HEK293 (cell line): Measurements from ENCODE around the gene PIP4K2A.

Experiments used
- RBAK ChIP-seq: fragments of 450-650 bp; formaldehyde crosslinking; IDR thresholded peaks from 2 replicates; pipeline ENCODE4 v1.5.1; 2016; ENCODE audit warnings: missing biosample characterization, missing genetic modification characterization
- ZNF555 ChIP-seq: fragments of 450-650 bp; formaldehyde crosslinking; conservative IDR thresholded peaks from 2 replicates; pipeline ENCODE4 v1.5.1; 2017; ENCODE audit warnings: missing biosample characterization, mild to moderate bottlenecking, missing genetic modification characterization, inconsistent platforms
- ZNF600 ChIP-seq: fragments of 450-650 bp; formaldehyde crosslinking; IDR thresholded peaks from 2 replicates; pipeline ENCODE4 v1.5.1; 2016; ENCODE audit warnings: missing biosample characterization, missing genetic modification characterization
- ZNF747 ChIP-seq: fragments of 450-650 bp; formaldehyde crosslinking; IDR thresholded peaks from 2 replicates; pipeline ENCODE4 v1.5.1; 2016; ENCODE audit warnings: missing biosample characterization, missing genetic modification characterization
- TF ChIP-seq, protein P1 (sequence below): fragments of 450-650 bp; formaldehyde crosslinking; IDR thresholded peaks from 2 replicates; pipeline ENCODE4 v1.5.1; 2016; ENCODE audit warnings: missing biosample characterization, missing genetic modification characterization
- TF ChIP-seq, protein P2 (sequence below): fragments of 450-650 bp; formaldehyde crosslinking; IDR thresholded peaks from 2 replicates; pipeline ENCODE4 v1.5.1; 2017; ENCODE audit warnings: missing biosample characterization, missing genetic modification characterization

DNA sequence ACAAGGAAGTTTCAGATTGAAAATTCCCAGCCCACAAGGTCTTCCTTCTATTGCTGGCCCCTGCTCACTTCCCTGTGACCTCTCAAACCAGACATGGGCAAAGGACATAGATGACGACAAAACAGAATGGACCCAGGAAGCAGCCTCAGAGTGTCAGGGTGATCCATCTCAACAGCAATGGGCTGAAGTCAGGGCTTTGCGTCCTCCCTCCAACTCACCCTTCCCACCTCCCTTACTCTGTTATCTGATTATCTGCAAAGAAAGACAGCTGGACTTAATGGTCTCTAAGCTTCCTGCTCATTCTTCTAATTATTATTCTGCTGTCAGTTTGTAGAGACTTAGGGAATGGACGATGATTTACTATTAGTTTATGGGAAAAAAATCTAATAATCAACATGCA is 115.9 kb downstream of the PIP4K2A start:
- TF ChIP-seq ZNF555 (tag by site-specific recombination): no peak
- no peak for TF ChIP-seq ZNF747 (tag by site-specific recombination)
- TF ChIP-seq ZNF600 (tag by site-specific recombination): no peak
- TF ChIP-seq, protein P1, sequence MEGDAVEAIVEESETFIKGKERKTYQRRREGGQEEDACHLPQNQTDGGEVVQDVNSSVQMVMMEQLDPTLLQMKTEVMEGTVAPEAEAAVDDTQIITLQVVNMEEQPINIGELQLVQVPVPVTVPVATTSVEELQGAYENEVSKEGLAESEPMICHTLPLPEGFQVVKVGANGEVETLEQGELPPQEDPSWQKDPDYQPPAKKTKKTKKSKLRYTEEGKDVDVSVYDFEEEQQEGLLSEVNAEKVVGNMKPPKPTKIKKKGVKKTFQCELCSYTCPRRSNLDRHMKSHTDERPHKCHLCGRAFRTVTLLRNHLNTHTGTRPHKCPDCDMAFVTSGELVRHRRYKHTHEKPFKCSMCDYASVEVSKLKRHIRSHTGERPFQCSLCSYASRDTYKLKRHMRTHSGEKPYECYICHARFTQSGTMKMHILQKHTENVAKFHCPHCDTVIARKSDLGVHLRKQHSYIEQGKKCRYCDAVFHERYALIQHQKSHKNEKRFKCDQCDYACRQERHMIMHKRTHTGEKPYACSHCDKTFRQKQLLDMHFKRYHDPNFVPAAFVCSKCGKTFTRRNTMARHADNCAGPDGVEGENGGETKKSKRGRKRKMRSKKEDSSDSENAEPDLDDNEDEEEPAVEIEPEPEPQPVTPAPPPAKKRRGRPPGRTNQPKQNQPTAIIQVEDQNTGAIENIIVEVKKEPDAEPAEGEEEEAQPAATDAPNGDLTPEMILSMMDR (tag by site-specific recombination): no peak
- no peak for TF ChIP-seq RBAK (tag by site-specific recombination)
- TF ChIP-seq, protein P2, sequence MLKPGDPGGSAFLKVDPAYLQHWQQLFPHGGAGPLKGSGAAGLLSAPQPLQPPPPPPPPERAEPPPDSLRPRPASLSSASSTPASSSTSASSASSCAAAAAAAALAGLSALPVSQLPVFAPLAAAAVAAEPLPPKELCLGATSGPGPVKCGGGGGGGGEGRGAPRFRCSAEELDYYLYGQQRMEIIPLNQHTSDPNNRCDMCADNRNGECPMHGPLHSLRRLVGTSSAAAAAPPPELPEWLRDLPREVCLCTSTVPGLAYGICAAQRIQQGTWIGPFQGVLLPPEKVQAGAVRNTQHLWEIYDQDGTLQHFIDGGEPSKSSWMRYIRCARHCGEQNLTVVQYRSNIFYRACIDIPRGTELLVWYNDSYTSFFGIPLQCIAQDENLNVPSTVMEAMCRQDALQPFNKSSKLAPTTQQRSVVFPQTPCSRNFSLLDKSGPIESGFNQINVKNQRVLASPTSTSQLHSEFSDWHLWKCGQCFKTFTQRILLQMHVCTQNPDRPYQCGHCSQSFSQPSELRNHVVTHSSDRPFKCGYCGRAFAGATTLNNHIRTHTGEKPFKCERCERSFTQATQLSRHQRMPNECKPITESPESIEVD (tag by site-specific recombination): no peak
